SU-DHL-6 (cell line): Measurements from ENCODE around the gene RHOB.

ENCODE experiments used
- H2AFZ ChIP-seq: fragments of 200-600 bp; sonication (generic); 2 replicates; pipeline ENCODE4 v1.6.1; 2014; ENCODE audit warnings: low read depth, mild to moderate bottlenecking, moderate library complexity, mixed read lengths, antibody characterized with exemption, low read length; ENCODE audit not compliant: severe bottlenecking
- H3F3A ChIP-seq: fragments of 200-600 bp; shearing (Covaris generic); 2 replicates; pipeline ENCODE4 v1.6.0; 2016; ENCODE audit warnings: antibody characterized with exemption, mild to moderate bottlenecking; ENCODE audit not compliant: insufficient read depth
- H3K27ac ChIP-seq: fragments of 200-600 bp; sonication (generic); 2 replicates; pipeline ENCODE4 v1.5.1; 2016; ENCODE audit warnings: low read depth, mild to moderate bottlenecking, low read length, moderate library complexity, mixed read lengths
- H3K27me3 ChIP-seq: fragments of 200-600 bp; sonication (generic), shearing (Covaris generic); 2 replicates; pipeline ENCODE4 v1.6.0; 2014; ENCODE audit warnings: mild to moderate bottlenecking, low read length
- H3K36me3 ChIP-seq: fragments of 200-600 bp; sonication (generic); 2 replicates; pipeline ENCODE4 v1.6.1; 2014; ENCODE audit warnings: mild to moderate bottlenecking, low read length, mixed read lengths
- H3K4me2 ChIP-seq: fragments of 300-600, 200-600 bp; shearing (Covaris generic), sonication (generic); 2 replicates; pipeline ENCODE4 v1.6.0; 2014; ENCODE audit warnings: low read length, low read depth, mild to moderate bottlenecking; ENCODE audit not compliant: poor library complexity, severe bottlenecking
- H3K4me3 ChIP-seq: fragments of 200-600 bp; sonication (generic); 2 replicates; pipeline ENCODE4 v1.5.1; 2014; ENCODE audit warnings: antibody characterized with exemption, low read length, mild to moderate bottlenecking, mixed read lengths; ENCODE audit not compliant: insufficient read depth, poor library complexity, severe bottlenecking
- H3K79me2 ChIP-seq: fragments of 200-600 bp; sonication (generic); 2 replicates; pipeline ENCODE4 v1.6.1; 2014; ENCODE audit warnings: mild to moderate bottlenecking, low read length, moderate library complexity; ENCODE audit not compliant: insufficient read depth
- H3K9ac ChIP-seq: fragments of 200-600 bp; sonication (generic); 2 replicates; pipeline ENCODE4 v1.7.0; 2014; ENCODE audit warnings: mild to moderate bottlenecking, low read length
- H3K9me2 ChIP-seq: fragments of 200-600 bp; sonication (generic); replicated peaks from 2 replicates; pipeline ENCODE4 v1.6.1; 2014; ENCODE audit warnings: low read length; ENCODE audit not compliant: insufficient read depth
- H3K9me3 ChIP-seq: fragments of 200-600 bp; sonication (generic); 2 replicates; pipeline ENCODE4 v1.6.1; 2014; ENCODE audit warnings: low read length, mixed read lengths; ENCODE audit not compliant: insufficient read depth
- H4K20me1 ChIP-seq: fragments of 200-600 bp; sonication (generic); 2 replicates; pipeline ENCODE4 v1.6.1; 2014; ENCODE audit warnings: low read depth, mild to moderate bottlenecking, antibody characterized with exemption, low read length, moderate library complexity, mixed read lengths
- EZH2phosphoT487 ChIP-seq: fragments of 200-600 bp; sonication (generic), shearing (Covaris generic); conservative IDR thresholded peaks from 2 replicates; pipeline ENCODE4 v1.6.1; 2018; ENCODE audit warnings: mild to moderate bottlenecking, antibody characterized with exemption, low read length, moderate library complexity, mixed read lengths
- TF ChIP-seq, protein P1 (sequence below): fragments of 200-600 bp; sonication (generic); IDR thresholded peaks from one replicate; pipeline ENCODE4 v1.5.1; 2017; ENCODE audit warnings: antibody characterized with exemption, mild to moderate bottlenecking, low read length, moderate library complexity; ENCODE audit not compliant: insufficient read depth, poor library complexity, severe bottlenecking

Gene RHOB

DNA sequence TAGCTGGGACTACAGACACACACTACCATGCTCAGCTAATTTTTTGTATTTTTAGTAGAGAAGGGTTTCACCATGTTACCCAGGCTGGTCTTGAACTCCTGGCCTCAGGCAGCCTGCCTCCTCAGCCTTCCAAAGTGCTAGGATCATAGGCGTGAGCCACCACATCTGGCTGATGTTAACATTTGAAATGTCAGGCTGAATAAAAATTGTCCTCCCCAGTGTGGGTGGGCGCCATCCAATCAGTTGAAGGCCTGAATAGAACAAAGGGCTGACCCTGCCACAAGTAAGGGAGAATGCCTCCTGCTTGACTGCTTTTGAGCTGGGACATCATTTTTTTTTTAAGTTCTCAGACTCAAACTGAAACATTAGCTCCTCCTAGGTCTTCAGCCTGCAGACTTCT is 21.0 kb upstream of the RHOB start:
- TF ChIP-seq, protein P1, sequence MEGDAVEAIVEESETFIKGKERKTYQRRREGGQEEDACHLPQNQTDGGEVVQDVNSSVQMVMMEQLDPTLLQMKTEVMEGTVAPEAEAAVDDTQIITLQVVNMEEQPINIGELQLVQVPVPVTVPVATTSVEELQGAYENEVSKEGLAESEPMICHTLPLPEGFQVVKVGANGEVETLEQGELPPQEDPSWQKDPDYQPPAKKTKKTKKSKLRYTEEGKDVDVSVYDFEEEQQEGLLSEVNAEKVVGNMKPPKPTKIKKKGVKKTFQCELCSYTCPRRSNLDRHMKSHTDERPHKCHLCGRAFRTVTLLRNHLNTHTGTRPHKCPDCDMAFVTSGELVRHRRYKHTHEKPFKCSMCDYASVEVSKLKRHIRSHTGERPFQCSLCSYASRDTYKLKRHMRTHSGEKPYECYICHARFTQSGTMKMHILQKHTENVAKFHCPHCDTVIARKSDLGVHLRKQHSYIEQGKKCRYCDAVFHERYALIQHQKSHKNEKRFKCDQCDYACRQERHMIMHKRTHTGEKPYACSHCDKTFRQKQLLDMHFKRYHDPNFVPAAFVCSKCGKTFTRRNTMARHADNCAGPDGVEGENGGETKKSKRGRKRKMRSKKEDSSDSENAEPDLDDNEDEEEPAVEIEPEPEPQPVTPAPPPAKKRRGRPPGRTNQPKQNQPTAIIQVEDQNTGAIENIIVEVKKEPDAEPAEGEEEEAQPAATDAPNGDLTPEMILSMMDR, result no peak
- no peak for TF ChIP-seq EZH2phosphoT487
- Histone ChIP-seq H3K36me3 (no peaks in the 10 kb centered on the region), H3K27me3 (no peaks in the 10 kb centered on the region), H3K9ac (no peak overlapping the region), H3K9me3 (no peaks in the 10 kb centered on the region), H3K4me3 (no peak overlapping the region), H3K9me2 (no peaks in the 10 kb centered on the region), H3K27ac (no peak overlapping the region), H3K79me2 (no peaks in the 10 kb centered on the region), H3K4me2 (no peak overlapping the region), H3F3A (no peaks in the 10 kb centered on the region), H4K20me1 (no peaks in the 10 kb centered on the region), H2AFZ (no peak overlapping the region)

DNA sequence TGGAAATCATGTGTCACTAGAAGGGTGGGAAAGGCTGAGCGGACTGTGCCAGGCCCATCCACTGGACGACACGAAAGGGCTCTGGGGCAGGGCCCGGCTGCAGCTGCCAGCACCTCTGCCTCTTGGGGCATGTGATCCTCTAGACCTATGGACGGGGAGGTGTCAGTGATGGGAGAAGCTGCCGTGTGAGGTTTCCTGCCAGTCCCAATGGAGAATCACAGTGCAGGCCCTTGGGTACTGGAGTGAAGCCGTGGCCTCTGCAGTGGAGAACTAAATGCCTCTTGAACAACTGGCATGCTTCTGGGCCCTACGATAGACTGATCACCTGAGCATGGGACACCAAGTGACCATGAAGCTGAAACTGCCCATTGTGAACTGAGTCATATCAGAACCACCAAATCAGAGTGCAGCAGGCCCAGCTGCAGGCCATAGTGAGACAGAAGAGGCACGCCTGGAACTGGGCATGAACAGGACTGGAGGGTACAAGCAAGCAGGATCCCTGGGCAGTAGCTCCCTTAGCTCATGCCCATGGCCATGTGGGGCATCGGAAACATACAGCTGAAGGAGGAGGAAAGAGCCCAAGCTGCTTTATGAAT is 18.8 kb upstream of the RHOB start:
- H3K36me3 ChIP-seq, result no peaks in the 10 kb centered on the region
- no peak overlapping the region for H3K4me2 ChIP-seq
- no peaks in the 10 kb centered on the region for H3K9me3 ChIP-seq
- no peak overlapping the region for H3K4me3 ChIP-seq
- no peak overlapping the region for H3K9ac ChIP-seq
- no peaks in the 10 kb centered on the region for H3F3A ChIP-seq
- no peak overlapping the region for H2AFZ ChIP-seq
- no peaks in the 10 kb centered on the region for H3K79me2 ChIP-seq
- no peaks in the 10 kb centered on the region for H3K9me2 ChIP-seq
- TF ChIP-seq, protein P1, result no peak
- TF ChIP-seq EZH2phosphoT487, result no peak
- H3K27ac ChIP-seq, result no peak overlapping the region
- no peaks in the 10 kb centered on the region for H3K27me3 ChIP-seq
- H4K20me1 ChIP-seq, result no peaks in the 10 kb centered on the region

DNA sequence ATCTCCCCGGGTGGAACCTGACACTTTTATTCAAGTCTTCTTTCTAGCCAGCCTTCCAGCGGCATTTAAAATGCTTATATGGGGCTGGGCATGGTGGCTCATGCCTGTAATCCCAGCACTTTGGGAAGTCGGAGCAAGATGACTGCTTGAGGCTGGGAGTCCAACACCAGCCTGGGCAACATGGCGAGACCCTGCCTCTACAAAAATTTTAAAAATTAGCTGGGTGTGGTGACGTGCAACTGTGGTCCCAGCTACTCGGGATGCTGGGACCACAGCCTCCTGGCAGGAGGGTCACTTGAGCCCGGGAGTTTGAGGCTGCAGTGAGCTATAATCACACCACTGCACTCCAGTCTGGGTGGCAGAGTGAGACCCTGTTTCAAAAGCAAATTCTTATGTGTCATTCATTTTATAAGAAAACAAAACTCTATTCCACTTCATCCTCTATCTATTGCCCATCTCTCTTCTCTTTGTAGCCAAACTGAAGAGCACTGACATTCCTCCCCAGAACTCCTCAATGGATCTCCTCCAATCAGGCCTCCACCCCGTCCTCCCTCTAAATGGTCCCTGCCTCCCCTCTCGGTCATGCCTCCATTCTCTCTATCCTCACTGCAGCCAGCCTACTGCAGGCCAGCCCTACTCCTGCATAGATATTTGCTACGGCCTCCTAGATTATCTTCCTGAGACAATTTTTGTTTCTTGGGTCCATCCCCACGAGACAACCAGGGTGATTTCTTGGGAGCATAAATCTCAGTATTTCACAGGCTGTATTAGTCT is 18.0 kb upstream of the RHOB start:
- no peak overlapping the region for H2AFZ ChIP-seq
- H3K27ac ChIP-seq, result no peak overlapping the region

More for the DNA sequence above, 18.0 kb upstream of the RHOB start:
- H3K4me3 ChIP-seq, result no peak overlapping the region
- TF ChIP-seq, protein P1, result no peak
- TF ChIP-seq EZH2phosphoT487, result no peak
- H3K27me3 ChIP-seq, result no peaks in the 10 kb centered on the region
- H4K20me1 ChIP-seq, result no peaks in the 10 kb centered on the region
- no peaks in the 10 kb centered on the region for H3K79me2 ChIP-seq
- no peak overlapping the region for H3K4me2 ChIP-seq
- H3F3A ChIP-seq, result no peaks in the 10 kb centered on the region
- H3K9me3 ChIP-seq, result no peaks in the 10 kb centered on the region
- no peak overlapping the region for H3K9ac ChIP-seq
- no peaks in the 10 kb centered on the region for H3K9me2 ChIP-seq
- no peaks in the 10 kb centered on the region for H3K36me3 ChIP-seq
